Activated T-helper 17 cell treated with anti-CD3 and anti-CD28 coated beads, Interleukin-2, amount 50 U/mL, for 72 hours (primary cell): ENCODE data around the gene CEMIP2. TPM values are rescaled to one million over a fixed set of nuclear protein-coding genes. Genes with fewer than 3 reads are reported as not detected.

Experiments used
- ATAC-seq: fragments of 150-1000 bp; cut with Tn5 transposase; replicated peaks from 2 replicates; pipeline ENCODE4 v1.10.0; 2021; ENCODE audit warnings: mild to moderate bottlenecking, moderate library complexity
- H3K27ac Mint-ChIP-seq: one replicate; pipeline ENCODE4 v1.8.0; 2022; ENCODE audit warnings: mixed read lengths
- H3K27me3 Mint-ChIP-seq: one replicate; pipeline ENCODE4 v1.8.0; 2022; ENCODE audit warnings: mixed read lengths
- H3K36me3 Mint-ChIP-seq: one replicate; pipeline ENCODE4 v1.8.0; 2022; ENCODE audit warnings: low read depth, mild to moderate bottlenecking, mixed read lengths
- H3K4me1 Mint-ChIP-seq: one replicate; pipeline ENCODE4 v1.8.0; 2022; ENCODE audit warnings: mixed read lengths
- H3K4me3 Mint-ChIP-seq: one replicate; pipeline ENCODE4 v1.8.0; 2022; ENCODE audit warnings: mild to moderate bottlenecking, mixed read lengths
- H3K9me3 Mint-ChIP-seq: one replicate; pipeline ENCODE4 v1.8.0; 2022; ENCODE audit warnings: mixed read lengths
- total RNA-seq, 2 donors: library from RNA; stranded (reverse); gene quantifications; one replicate each; pipeline ENCODE4 v1.2.3, GENCODE V29; 2022

CEMIP2 gene
- total RNA-seq, 2 donors from 2014 or later: 75.3 to 89.1 TPM

DNA sequence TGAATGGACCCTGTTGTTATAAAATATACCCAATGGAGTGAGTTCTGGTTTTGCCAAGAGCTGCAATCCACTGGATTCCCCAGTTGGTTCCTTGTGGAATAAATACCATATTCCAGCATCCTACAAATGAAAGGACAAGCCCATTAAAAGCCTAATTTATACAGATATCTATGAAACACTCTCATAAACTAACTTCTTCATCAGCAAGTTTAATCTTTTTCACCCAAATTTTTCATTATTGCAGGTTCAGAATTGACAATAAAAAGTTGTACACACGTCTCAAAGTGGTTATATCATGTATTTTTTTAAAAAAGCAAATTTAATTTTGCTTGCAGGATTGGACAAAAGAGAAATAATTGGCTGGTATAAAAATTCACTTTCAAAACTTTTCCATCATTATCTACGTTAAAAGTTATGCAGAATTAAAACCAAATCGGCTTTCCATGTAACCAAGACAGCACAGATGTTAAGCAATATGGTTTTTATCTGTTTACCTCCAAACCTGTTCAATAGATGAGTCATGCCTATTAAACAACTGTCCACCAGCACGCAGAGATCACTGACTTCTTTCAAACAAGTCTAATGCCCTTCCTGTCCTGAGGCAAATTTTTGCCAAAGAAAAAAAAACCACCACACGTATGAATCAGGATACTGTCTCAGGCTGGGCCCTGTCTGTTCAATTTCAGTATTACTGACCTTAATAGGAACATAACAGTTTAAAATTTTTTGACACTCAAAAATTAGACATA, 42.5 kb downstream of the CEMIP2 start:
- H3K36me3 Mint-ChIP-seq: peaks cover 99% of the 10 kb centered on the region
- H3K4me1 Mint-ChIP-seq: peaks cover 9% of the 10 kb centered on the region
- no peak for ATAC-seq
- H3K27ac Mint-ChIP-seq: no peak overlapping the region
- no peaks in the 10 kb centered on the region for H3K9me3 Mint-ChIP-seq
- H3K27me3 Mint-ChIP-seq: no peaks in the 10 kb centered on the region
- H3K4me3 Mint-ChIP-seq: no peak overlapping the region

DNA sequence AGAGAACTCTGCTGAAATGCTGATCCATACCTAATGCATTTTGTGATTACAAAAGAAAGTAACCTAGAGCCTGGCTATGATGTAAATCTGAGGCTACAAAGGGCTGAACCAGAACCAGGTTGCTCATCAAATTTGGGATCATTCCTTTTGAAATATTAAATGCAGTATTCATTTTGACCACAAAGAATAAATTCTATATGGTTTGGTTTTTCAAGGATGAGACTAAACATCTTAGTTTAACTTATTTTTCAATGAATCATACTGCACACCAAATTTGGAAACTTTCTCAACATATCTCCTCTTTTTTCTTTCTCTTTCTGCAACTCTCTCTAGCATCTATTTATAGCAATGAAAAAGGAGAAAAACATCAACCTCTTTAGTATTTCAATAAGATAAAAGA, 46.5 kb downstream of the CEMIP2 start:
- H3K4me1 Mint-ChIP-seq: peaks cover 5% of the 10 kb centered on the region
- no peak overlapping the region for H3K27ac Mint-ChIP-seq
- no peaks in the 10 kb centered on the region for H3K9me3 Mint-ChIP-seq
- H3K27me3 Mint-ChIP-seq: no peaks in the 10 kb centered on the region
- H3K36me3 Mint-ChIP-seq: peaks cover 100% of the 10 kb centered on the region
- no peak overlapping the region for H3K4me3 Mint-ChIP-seq
- no peak for ATAC-seq

DNA sequence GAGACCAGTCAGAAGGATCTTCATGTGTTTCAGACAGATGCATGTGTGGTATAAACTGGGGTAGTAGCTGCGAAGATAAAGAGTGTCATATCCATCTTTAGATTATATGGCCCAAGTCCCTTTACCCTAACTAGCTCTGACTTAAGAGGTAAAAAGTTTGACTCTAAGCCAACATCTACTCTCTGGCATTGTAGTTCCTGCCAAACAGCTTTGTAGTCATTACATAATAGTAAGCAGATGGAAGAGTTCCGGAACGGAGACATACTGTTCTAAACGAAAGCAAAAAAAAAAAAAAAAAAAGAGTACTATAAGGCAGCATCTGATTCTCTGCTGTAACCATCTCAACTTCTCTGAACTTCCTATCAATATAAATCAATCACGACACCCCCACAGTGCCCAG, 48.8 kb downstream of the CEMIP2 start:
- peaks cover 94% of the 10 kb centered on the region for H3K36me3 Mint-ChIP-seq
- no peaks in the 10 kb centered on the region for H3K27me3 Mint-ChIP-seq
- peaks cover 5% of the 10 kb centered on the region for H3K4me1 Mint-ChIP-seq
- H3K4me3 Mint-ChIP-seq: no peak overlapping the region
- no peaks in the 10 kb centered on the region for H3K9me3 Mint-ChIP-seq
- ATAC-seq: no peak
- peak overlapping the region; percentile 14 for H3K27ac Mint-ChIP-seq

DNA sequence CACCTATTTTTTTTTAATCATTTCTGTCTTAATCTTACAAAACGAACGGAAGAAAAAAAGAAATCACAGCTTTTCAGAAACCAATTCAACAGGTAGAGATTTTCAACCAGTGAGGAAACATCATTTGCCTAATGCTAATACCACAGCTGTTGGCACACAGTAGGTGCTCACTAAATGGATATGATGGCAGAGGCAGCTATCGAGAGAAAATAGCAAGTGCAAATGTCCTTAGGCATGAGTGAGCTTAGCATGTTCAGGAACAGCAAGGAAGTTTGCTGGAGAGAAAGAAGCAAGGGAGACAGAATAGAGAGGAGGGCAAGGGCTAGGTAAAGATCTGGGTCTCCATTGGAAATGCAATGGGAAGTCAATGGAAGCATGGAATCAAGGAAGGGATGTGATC, 49.2 kb downstream of the CEMIP2 start:
- H3K27ac Mint-ChIP-seq: peak overlapping the region; percentile 14
- no peaks in the 10 kb centered on the region for H3K27me3 Mint-ChIP-seq
- peaks cover 5% of the 10 kb centered on the region for H3K4me1 Mint-ChIP-seq
- H3K36me3 Mint-ChIP-seq: peaks cover 94% of the 10 kb centered on the region
- H3K4me3 Mint-ChIP-seq: no peak overlapping the region
- no peak for ATAC-seq
- no peaks in the 10 kb centered on the region for H3K9me3 Mint-ChIP-seq

DNA sequence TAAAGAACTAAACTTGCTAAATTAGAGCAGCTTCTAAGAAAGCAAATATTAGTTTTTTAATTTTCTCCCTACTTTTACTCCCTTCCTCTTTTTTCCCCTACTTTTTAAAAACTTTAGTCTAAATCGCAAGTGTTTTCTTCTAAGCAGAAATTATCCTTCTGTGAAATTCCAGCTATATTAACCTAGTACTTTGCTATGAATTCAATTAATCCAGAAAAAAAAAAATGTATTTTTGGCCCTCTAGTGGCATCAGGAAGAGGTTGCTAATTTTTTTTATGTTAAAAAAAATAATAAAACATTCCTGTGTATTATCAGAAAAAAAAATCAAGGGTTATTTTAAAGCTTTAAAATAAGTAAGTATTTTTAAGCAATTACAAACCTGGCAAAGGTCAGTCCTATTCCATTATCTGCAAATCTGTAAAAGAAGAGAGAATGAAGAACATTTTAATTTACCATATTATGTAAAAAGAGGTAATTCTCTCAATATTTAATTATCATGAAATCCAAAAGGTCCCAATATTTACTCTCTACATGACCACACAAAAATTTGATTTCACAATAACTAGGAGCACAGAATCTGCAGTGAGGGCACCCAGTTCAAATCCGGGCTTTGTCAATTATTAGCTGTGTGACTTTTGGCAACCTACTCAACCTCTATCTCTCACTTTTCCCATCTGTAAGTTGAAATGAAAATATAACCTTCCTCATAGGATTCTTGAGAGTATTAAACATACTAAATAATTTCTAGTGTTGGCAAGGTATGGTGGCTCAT, 52.0 kb downstream of the CEMIP2 start:
- no peaks in the 10 kb centered on the region for H3K27me3 Mint-ChIP-seq
- no peak overlapping the region for H3K4me3 Mint-ChIP-seq
- ATAC-seq: no peak
- H3K9me3 Mint-ChIP-seq: no peaks in the 10 kb centered on the region
- H3K27ac Mint-ChIP-seq: no peak overlapping the region
- H3K36me3 Mint-ChIP-seq: peaks cover 94% of the 10 kb centered on the region
- H3K4me1 Mint-ChIP-seq: no peaks in the 10 kb centered on the region

DNA sequence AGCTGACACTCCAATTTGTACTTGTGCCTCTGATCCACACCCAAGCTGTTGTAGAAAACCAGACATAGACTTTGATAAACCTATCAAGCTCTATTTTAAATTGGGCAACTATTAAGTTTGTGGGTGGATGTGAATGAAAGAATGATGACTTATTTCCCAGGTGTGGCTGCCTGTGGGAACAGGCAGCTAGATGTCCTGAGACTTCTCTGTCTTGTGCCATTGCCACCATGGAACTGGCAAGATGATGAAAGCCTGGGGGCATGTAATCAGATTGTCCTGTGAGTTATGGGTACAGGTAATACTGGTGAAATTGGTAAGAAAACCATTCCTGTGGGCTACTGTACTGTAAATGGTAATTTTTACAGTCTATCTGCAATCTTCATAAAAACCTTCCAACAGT, 57.5 kb downstream of the CEMIP2 start:
- H3K36me3 Mint-ChIP-seq: peaks cover 94% of the 10 kb centered on the region
- peak overlapping the region; percentile 79 for H3K27ac Mint-ChIP-seq
- no peaks in the 10 kb centered on the region for H3K27me3 Mint-ChIP-seq
- H3K9me3 Mint-ChIP-seq: no peaks in the 10 kb centered on the region
- no peaks in the 10 kb centered on the region for H3K4me1 Mint-ChIP-seq
- ATAC-seq: no peak
- H3K4me3 Mint-ChIP-seq: no peak overlapping the region

DNA sequence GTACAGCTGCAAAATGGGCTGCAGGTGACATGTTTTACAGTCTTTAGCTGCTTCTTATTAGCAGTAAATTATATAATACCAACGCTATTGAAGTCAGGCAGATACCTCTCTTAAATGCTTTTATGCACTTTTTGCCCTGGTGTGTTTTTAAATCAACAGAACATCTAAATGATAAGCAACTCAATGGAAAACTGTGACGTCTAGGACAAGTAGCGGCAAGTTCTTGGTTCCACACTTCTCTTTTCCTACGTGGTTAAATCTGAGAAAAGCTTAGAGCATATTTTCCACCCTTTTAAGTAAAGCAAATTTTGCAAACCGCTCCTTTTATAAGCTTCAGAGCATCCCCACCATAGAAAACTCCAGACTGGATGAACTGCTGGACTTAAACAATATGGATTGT, 58.1 kb downstream of the CEMIP2 start:
- peaks cover 100% of the 10 kb centered on the region for H3K36me3 Mint-ChIP-seq
- no peaks in the 10 kb centered on the region for H3K27me3 Mint-ChIP-seq
- H3K9me3 Mint-ChIP-seq: no peaks in the 10 kb centered on the region
- H3K27ac Mint-ChIP-seq: peak overlapping the region; percentile 79
- ATAC-seq: no peak
- H3K4me1 Mint-ChIP-seq: no peaks in the 10 kb centered on the region
- H3K4me3 Mint-ChIP-seq: peak overlapping the region; percentile 26

DNA sequence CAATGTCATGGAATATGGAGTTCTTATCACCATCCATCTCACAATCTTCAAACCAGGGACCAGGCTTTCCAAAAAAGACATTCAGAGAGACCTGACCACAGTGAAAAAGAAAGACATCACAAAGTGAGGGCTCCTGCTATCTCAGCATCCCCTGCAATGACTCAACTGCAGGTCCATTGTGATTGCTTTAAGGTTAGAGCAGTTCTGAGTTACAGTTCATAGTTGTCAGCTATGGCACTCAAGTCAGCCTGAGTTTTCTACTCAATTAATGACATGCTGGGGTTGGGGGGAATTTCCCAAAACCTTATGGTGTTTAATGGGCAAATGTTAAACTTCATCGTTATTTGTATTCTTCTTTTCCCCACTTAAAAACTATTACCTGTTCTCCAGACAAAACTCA, 58.9 kb downstream of the CEMIP2 start:
- H3K27me3 Mint-ChIP-seq: no peaks in the 10 kb centered on the region
- no peaks in the 10 kb centered on the region for H3K9me3 Mint-ChIP-seq
- H3K4me3 Mint-ChIP-seq: no peak overlapping the region
- peak overlapping the region; percentile 79 for H3K27ac Mint-ChIP-seq
- peak; percentile 76 for ATAC-seq
- H3K36me3 Mint-ChIP-seq: peaks cover 100% of the 10 kb centered on the region
- H3K4me1 Mint-ChIP-seq: peaks cover 3% of the 10 kb centered on the region

DNA sequence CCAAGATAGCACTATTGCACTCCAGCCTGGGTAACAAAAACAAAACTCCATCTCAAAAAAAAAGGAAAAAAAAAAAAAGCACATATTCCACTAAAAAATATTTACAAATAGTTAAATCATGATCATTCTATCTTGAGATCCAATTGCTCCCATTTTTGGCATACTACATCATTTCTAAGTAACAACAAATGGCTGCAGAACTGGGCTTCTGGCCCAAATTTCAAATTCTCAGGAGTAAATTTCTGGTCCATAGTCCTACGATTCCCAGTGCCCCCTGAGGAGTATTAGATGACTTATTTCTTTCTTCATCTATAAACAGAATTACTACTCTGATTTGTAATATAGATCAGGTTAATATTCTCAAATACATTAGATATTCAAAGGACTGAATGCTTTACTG, 62.1 kb downstream of the CEMIP2 start:
- no peaks in the 10 kb centered on the region for H3K27me3 Mint-ChIP-seq
- H3K36me3 Mint-ChIP-seq: peaks cover 97% of the 10 kb centered on the region
- H3K27ac Mint-ChIP-seq: no peak overlapping the region
- no peak overlapping the region for H3K4me3 Mint-ChIP-seq
- no peaks in the 10 kb centered on the region for H3K9me3 Mint-ChIP-seq
- peaks cover 4% of the 10 kb centered on the region for H3K4me1 Mint-ChIP-seq
- no peak for ATAC-seq

DNA sequence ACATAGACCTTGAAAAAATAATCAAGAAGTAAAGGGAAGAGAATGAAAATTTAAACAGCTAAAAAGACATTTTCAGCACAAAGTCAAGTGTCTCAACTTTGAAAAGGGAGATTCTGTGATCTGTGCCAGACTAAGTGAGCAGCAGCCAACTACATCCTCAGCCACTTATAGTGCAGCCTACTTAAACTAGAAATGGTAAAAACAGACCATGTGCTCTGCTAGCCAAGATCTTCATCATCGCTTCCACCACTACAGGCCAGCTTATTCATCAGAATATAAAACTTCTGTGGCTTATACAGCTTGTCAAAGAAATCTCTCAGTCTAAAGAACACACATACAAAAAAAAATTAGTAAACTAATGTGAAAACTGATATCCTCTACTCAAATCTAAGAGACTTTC, 63.5 kb downstream of the CEMIP2 start:
- Mint-ChIP-seq H3K4me1 (peaks cover 4% of the 10 kb centered on the region), H3K36me3 (peaks cover 97% of the 10 kb centered on the region), H3K27ac (peak overlapping the region; percentile 57), H3K9me3 (no peaks in the 10 kb centered on the region), H3K27me3 (no peaks in the 10 kb centered on the region), H3K4me3 (no peak overlapping the region)
- no peak for ATAC-seq

DNA sequence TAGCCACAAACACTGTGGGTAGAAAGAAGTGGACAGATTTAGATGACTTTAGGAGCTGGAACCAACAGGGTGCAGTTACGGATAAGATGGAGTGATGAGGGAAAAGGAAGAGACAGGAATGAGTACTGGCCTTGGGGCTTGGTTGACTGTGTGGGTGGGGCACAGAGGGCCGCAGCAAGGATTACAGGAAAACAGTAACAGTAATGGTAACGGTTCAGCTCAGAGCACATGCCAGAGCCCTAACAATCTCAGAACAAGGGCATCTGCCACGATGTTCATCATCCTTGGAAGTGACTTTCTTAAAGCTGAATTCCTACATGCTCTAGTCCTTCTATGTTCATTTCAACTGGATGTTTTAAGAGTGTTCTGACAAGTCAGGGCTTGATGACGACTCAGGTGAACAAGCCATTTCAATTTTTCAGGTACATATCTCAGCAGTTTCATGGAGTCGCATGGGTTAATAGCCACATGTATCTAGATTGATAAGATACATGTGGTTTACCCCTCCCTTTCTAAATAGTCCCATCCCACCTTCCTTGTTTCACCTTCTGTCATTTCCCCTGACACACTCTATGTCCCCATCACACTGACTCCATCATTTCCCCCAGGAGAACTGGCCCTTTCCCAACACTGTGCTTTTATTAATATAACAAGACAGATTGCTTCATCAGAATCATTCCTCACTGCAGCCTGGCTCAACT, 65.0 kb downstream of the CEMIP2 start:
- H3K9me3 Mint-ChIP-seq: no peaks in the 10 kb centered on the region
- H3K27ac Mint-ChIP-seq: peak overlapping the region; percentile 55
- no peaks in the 10 kb centered on the region for H3K27me3 Mint-ChIP-seq
- H3K4me3 Mint-ChIP-seq: no peak overlapping the region
- peaks cover 97% of the 10 kb centered on the region for H3K36me3 Mint-ChIP-seq
- peaks cover 4% of the 10 kb centered on the region for H3K4me1 Mint-ChIP-seq
- ATAC-seq: no peak

DNA sequence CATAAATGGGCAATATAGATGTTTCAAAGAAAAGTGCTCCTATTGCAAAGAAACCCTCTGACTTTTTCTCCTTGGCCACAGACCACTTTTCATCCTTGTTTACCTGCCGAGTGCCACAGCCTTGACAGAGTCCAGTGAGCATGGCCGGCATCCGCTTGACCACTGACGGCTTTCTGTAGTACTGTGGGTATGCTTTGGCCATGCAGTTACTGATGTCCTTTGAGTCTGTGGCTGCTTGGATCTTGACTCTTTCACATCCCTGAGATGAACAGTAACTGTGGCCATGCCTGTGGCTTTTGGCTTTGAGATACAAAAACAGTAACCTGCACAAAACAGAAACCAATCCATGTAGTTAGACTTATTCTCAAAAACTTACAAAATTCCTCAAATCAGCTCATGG, 70.4 kb downstream of the CEMIP2 start:
- Mint-ChIP-seq H3K4me3 (no peak overlapping the region), H3K9me3 (no peaks in the 10 kb centered on the region), H3K36me3 (peaks cover 96% of the 10 kb centered on the region), H3K4me1 (no peaks in the 10 kb centered on the region), H3K27ac (no peak overlapping the region), H3K27me3 (no peaks in the 10 kb centered on the region)
- ATAC-seq: no peak

DNA sequence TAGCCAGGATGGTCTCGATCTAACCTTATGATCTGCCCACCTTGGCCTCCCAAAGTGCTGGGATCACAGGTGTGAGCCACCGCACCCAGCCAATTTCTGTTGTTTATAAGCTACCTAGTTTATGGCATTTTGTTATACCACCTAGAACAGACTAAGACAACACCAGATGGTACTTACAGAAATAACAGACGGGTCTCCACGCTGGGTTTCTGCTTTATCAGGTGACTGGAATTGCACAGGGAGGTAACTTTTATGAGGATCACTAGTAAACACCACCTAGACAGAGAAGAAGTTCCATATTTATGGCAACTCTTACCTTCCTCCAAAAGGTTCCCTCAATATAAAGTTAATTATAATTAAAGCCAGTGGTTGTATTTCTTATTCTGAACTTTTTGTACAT, 74.0 kb downstream of the CEMIP2 start:
- no peaks in the 10 kb centered on the region for H3K27me3 Mint-ChIP-seq
- no peaks in the 10 kb centered on the region for H3K9me3 Mint-ChIP-seq
- no peaks in the 10 kb centered on the region for H3K4me1 Mint-ChIP-seq
- ATAC-seq: no peak
- H3K4me3 Mint-ChIP-seq: no peak overlapping the region
- H3K27ac Mint-ChIP-seq: no peak overlapping the region
- H3K36me3 Mint-ChIP-seq: peaks cover 97% of the 10 kb centered on the region

DNA sequence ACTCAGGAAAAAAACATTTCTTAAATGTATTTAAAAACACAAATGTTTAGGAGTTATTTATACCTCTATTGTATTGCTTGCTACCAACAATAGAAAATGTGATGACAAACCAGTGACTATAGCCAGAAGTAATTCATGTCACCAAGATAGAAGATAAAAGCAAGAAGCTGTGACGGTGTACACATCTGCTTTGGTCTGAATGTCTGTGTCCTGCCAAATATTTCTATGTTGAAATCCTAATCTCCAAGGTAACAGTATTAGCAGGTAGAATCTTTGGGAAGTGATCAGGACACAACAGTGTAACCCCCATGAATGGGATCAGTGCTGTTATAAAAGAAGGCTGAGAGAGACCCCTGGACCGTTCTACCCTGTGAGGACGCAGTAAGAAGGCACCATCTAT, 74.7 kb downstream of the CEMIP2 start:
- H3K9me3 Mint-ChIP-seq: no peaks in the 10 kb centered on the region
- H3K4me3 Mint-ChIP-seq: no peak overlapping the region
- peaks cover 97% of the 10 kb centered on the region for H3K36me3 Mint-ChIP-seq
- no peak overlapping the region for H3K27ac Mint-ChIP-seq
- H3K27me3 Mint-ChIP-seq: no peaks in the 10 kb centered on the region
- H3K4me1 Mint-ChIP-seq: peaks cover 5% of the 10 kb centered on the region
- ATAC-seq: no peak

DNA sequence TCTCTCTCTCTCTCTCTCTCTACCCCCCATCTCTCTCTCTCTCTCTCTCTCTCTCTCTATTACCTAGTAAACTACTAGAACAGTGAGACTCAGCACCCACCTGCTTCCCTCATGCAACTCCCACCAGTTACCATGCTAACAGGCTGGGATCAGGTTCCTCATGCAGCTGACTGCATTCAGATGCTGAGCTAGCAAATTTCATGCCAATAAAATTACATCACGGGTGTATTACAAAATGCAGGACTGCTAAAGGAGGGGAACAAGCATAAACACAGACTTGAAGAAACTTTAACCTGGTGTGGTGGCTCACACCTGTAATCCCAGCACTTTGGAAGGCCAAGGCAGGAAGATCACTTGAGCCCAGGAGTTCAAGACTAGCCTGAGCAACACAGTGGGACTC, 76.0 kb downstream of the CEMIP2 start:
- Mint-ChIP-seq H3K4me3 (no peak overlapping the region), H3K36me3 (peaks cover 94% of the 10 kb centered on the region), H3K9me3 (no peaks in the 10 kb centered on the region), H3K27me3 (no peaks in the 10 kb centered on the region), H3K4me1 (peaks cover 5% of the 10 kb centered on the region), H3K27ac (no peak overlapping the region)
- no peak for ATAC-seq
